Skeletal muscle tissue (tissue), 4 donors: ENCODE data around the gene KDM4C. TPM values are rescaled to one million over a fixed set of nuclear protein-coding genes. Genes with fewer than 3 reads are reported as not detected.

Source experiments
- H3K27ac ChIP-seq: one replicate; pipeline ENCODE4 v1.7.0; 2013; ENCODE audit warnings: mild to moderate bottlenecking, low read depth, low read length, inconsistent platforms
- H3K27me3 ChIP-seq, 3 donors: one replicate each; pipeline ENCODE4 v1.7.0; 2013; ENCODE audit warnings: low read length in 3 of 3; ENCODE audit not compliant: control insufficient read depth in 3 of 3, insufficient read depth in 3 of 3
- H3K36me3 ChIP-seq, 3 donors: one replicate each; pipeline ENCODE4 v1.7.0; 2013; ENCODE audit warnings: low read length in 3 of 3; ENCODE audit not compliant: control insufficient read depth in 3 of 3, insufficient read depth in 3 of 3
- H3K4me1 ChIP-seq, 3 donors: one replicate each; pipeline ENCODE4 v1.7.0; 2013; ENCODE audit warnings: low read length in 3 of 3, mild to moderate bottlenecking in 3 of 3; ENCODE audit not compliant: control insufficient read depth in 3 of 3, insufficient read depth in 3 of 3
- H3K4me3 ChIP-seq, 3 donors: one replicate each; pipeline ENCODE4 v1.7.0; 2013; ENCODE audit warnings: low read length in 3 of 3
- H3K9ac ChIP-seq, 3 donors: one replicate each; pipeline ENCODE4 v1.7.0; 2013; ENCODE audit warnings: low read length in 3 of 3, mild to moderate bottlenecking in 3 of 3, moderate library complexity in 2 of 3, low read depth in 1 of 3
- H3K9me3 ChIP-seq, 3 donors: one replicate each; pipeline ENCODE4 v1.7.0; 2013; ENCODE audit warnings: low read length in 3 of 3; ENCODE audit not compliant: control insufficient read depth in 3 of 3
- total RNA-seq: library from RNA; depleted of rRNA; stranded (reverse); fragments of >200 nt; gene quantifications from one replicate; pipeline ENCODE4 v1.2.3, GENCODE V29; 2014
- donor health status: Osteomylitis.

KDM4C gene
- total RNA-seq, 1 donor from 2014 or later, result 50.1 TPM

- H3K9ac ChIP-seq, result no peak overlapping the region
- no peaks in the 10 kb centered on the region for H3K9me3 ChIP-seq
- H3K36me3 ChIP-seq, result peaks cover 0 to 8% (median 7%) of the 10 kb centered on the region in 3 donors
- no peaks in the 10 kb centered on the region for H3K4me1 ChIP-seq
- no peak overlapping the region for H3K4me3 ChIP-seq
- H3K27me3 ChIP-seq, result no peaks in the 10 kb centered on the region
- H3K27ac ChIP-seq, result no peak overlapping the region
These were observed 61.3 kb downstream of the KDM4C start for GRCh38 chr9:6819112-6819511.

- no peaks in the 10 kb centered on the region for H3K9me3 ChIP-seq
- H3K27me3 ChIP-seq, result no peaks in the 10 kb centered on the region
- H3K4me1 ChIP-seq, result no peaks in the 10 kb centered on the region
- no peak overlapping the region for H3K27ac ChIP-seq
- H3K36me3 ChIP-seq, result peaks cover 0 to 8% (median 7%) of the 10 kb centered on the region in 3 donors
- H3K9ac ChIP-seq, result no peak overlapping the region
- no peak overlapping the region for H3K4me3 ChIP-seq
These were observed 61.8 kb downstream of the KDM4C start for GRCh38 chr9:6819529-6819928.

GRCh38 chr9:6822696-6823095 lies 64.9 kb downstream of the KDM4C start:
- Histone ChIP-seq H3K27ac (no peak overlapping the region), H3K36me3 (peaks cover 0 to 8% (median 3%) of the 10 kb centered on the region in 3 donors), H3K9ac (no peak overlapping the region), H3K4me1 (no peaks in the 10 kb centered on the region), H3K27me3 (no peaks in the 10 kb centered on the region), H3K9me3 (no peaks in the 10 kb centered on the region), H3K4me3 (no peak overlapping the region)

GRCh38 chr9:6827439-6828145 lies 69.8 kb downstream of the KDM4C start:
- Histone ChIP-seq H3K9me3 (no peaks in the 10 kb centered on the region), H3K27me3 (no peaks in the 10 kb centered on the region), H3K36me3 (peaks cover 0 to 8% (median 3%) of the 10 kb centered on the region in 3 donors), H3K4me3 (no peak overlapping the region), H3K4me1 (no peaks in the 10 kb centered on the region), H3K27ac (no peak overlapping the region), H3K9ac (no peak overlapping the region)

- Histone ChIP-seq H3K9me3 (no peaks in the 10 kb centered on the region), H3K36me3 (no peaks in the 10 kb centered on the region), H3K4me3 (no peak overlapping the region), H3K4me1 (no peaks in the 10 kb centered on the region), H3K9ac (no peak overlapping the region), H3K27ac (no peak overlapping the region), H3K27me3 (no peaks in the 10 kb centered on the region)
These were observed 71.3 kb downstream of the KDM4C start for GRCh38 chr9:6829027-6829426.

GRCh38 chr9:6829536-6829935 lies 71.8 kb downstream of the KDM4C start:
- no peaks in the 10 kb centered on the region for H3K9me3 ChIP-seq
- H3K4me3 ChIP-seq, result no peak overlapping the region
- H3K27ac ChIP-seq, result no peak overlapping the region
- H3K27me3 ChIP-seq, result no peaks in the 10 kb centered on the region
- no peaks in the 10 kb centered on the region for H3K4me1 ChIP-seq
- H3K9ac ChIP-seq, result no peak overlapping the region
- peaks cover 1 to 5% (median 3%) of the 10 kb centered on the region in 3 donors for H3K36me3 ChIP-seq

GRCh38 chr9:6833518-6834192 lies 75.9 kb downstream of the KDM4C start:
- Histone ChIP-seq H3K4me1 (no peaks in the 10 kb centered on the region), H3K36me3 (peaks cover 9 to 10% (median 10%) of the 10 kb centered on the region in 3 donors), H3K27me3 (no peaks in the 10 kb centered on the region), H3K4me3 (no peak overlapping the region), H3K9me3 (peaks cover 0 to 6% (median 0%) of the 10 kb centered on the region in 3 donors), H3K27ac (no peak overlapping the region), H3K9ac (no peak overlapping the region)

GRCh38 chr9:6834306-6834705 lies 76.5 kb downstream of the KDM4C start:
- Histone ChIP-seq H3K4me3 (no peak overlapping the region), H3K9me3 (peaks cover 0 to 6% (median 0%) of the 10 kb centered on the region in 3 donors), H3K9ac (no peak overlapping the region), H3K27ac (no peak overlapping the region), H3K36me3 (peaks cover 9 to 10% (median 10%) of the 10 kb centered on the region in 3 donors), H3K27me3 (no peaks in the 10 kb centered on the region), H3K4me1 (no peaks in the 10 kb centered on the region)

- Histone ChIP-seq H3K4me3 (no peak overlapping the region), H3K9me3 (peaks cover 0 to 6% (median 0%) of the 10 kb centered on the region in 3 donors), H3K9ac (no peak overlapping the region), H3K4me1 (no peaks in the 10 kb centered on the region), H3K27me3 (no peaks in the 10 kb centered on the region), H3K27ac (no peak overlapping the region), H3K36me3 (peaks cover 9 to 10% (median 10%) of the 10 kb centered on the region in 3 donors)
These were observed 80.4 kb downstream of the KDM4C start for GRCh38 chr9:6838158-6838557.

- no peak overlapping the region for H3K4me3 ChIP-seq
- no peaks in the 10 kb centered on the region for H3K9me3 ChIP-seq
- H3K9ac ChIP-seq, result no peak overlapping the region
- no peaks in the 10 kb centered on the region for H3K27me3 ChIP-seq
- no peak overlapping the region for H3K27ac ChIP-seq
- H3K4me1 ChIP-seq, result no peaks in the 10 kb centered on the region
- H3K36me3 ChIP-seq, result no peaks in the 10 kb centered on the region
These were observed 84.8 kb downstream of the KDM4C start for GRCh38 chr9:6842584-6842947.
